WI38 (cell line): ENCODE data around the gene UBA52.

Experiments used
- H3K4me3 ChIP-seq: 2 replicates; pipeline ENCODE4 v1.5.1; 2011; ENCODE audit warnings: low read depth, mild to moderate bottlenecking, control low read depth, low read length
- CTCF ChIP-seq: IDR thresholded peaks from 2 replicates; pipeline ENCODE4 v1.5.1; 2012; ENCODE audit warnings: low read depth, mild to moderate bottlenecking, control low read depth, low read length

The UBA52 gene

GRCh38 chr19:18558202-18558555 is 13.5 kb upstream of the UBA52 start:
- TF ChIP-seq CTCF = no peak
- peak overlapping the region; percentile 99 for H3K4me3 ChIP-seq

GRCh38 chr19:18558604-18559003 is 13.1 kb upstream of the UBA52 start:
- peak overlapping the region; percentile 99 for H3K4me3 ChIP-seq
- no peak for TF ChIP-seq CTCF

GRCh38 chr19:18559685-18560084 is 12.0 kb upstream of the UBA52 start:
- no peak for TF ChIP-seq CTCF
- H3K4me3 ChIP-seq = no peak overlapping the region

- no peak for TF ChIP-seq CTCF
- H3K4me3 ChIP-seq = no peak overlapping the region
These were observed 9.6 kb upstream of the UBA52 start for GRCh38 chr19:18562086-18562485.

- H3K4me3 ChIP-seq = no peak overlapping the region
- no peak for TF ChIP-seq CTCF
These were observed 4.7 kb upstream of the UBA52 start for GRCh38 chr19:18566953-18567352.

GRCh38 chr19:18568367-18568766 is 3.3 kb upstream of the UBA52 start:
- no peak for TF ChIP-seq CTCF
- no peak overlapping the region for H3K4me3 ChIP-seq

GRCh38 chr19:18574691-18575291 is 3.1 kb downstream of the UBA52 start:
- no peak overlapping the region for H3K4me3 ChIP-seq
- no peak for TF ChIP-seq CTCF
